Measurements from ENCODE around the gene ESPNL.

ESPNL gene

DNA sequence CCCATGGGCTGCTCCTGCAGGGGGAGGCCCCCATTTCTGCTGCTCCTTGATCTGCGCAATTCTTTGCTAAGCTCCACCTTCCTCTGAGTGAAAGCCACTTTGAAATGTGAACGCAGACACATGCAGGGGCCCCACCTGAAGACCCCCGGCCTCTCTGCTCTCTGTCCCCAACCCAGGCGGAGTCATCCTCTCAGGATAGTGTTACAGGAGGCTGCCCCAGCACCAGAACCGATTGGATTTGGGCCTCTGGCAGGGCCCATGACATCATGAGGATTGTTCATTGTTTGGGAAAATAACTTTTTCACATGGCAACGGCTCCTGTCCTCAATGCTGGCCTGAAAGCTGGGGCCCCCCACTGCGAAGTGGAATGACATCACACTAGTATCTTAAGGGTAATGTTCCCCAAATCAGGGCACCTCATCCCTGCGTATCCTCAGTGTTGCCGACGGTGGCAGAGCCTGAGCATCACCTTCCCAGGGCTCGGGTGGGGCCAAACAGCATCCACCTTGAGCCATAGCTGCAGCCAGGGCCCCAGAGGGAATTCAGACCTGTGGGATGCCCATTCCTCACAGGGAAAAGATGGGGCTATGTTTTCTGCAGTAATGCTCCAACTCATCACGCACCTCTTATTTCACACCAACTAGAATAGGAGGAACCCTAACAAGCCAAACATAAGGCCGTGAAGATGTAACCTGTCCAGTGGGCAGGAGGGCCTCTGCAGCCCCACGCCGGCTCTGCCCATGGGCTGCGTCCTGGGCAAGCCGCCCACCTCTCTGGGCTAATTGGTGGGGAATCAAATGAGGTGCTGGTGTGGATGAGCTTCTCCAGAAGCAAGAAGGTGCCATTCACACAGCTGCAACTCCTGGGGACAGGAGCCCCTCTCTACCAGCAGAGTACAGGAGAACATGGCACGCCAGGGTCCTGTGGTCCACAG, 55.9 kb downstream of the ESPNL start:
- Histone ChIP-seq H3K27me3 (ENCODE audit: control insufficient read depth, insufficient read depth, low read length) (no peaks in the 10 kb centered on the region), H3K4me1 (ENCODE audit: control insufficient read depth, insufficient read depth, low read length) (peaks cover 32% of the 10 kb centered on the region), H3K4me2 (ENCODE audit: low read length) (no peak overlapping the region), H3K4me3 (ENCODE audit: low read length) (no peak overlapping the region), H3K36me3 (ENCODE audit: insufficient read depth, low read length) (no peaks in the 10 kb centered on the region), H3K9ac (ENCODE audit: low read depth, low read length) (peak overlapping the region; percentile 62), H3K9me3 (replicated peaks; ENCODE audit: low read length) (no peaks in the 10 kb centered on the region)

DNA sequence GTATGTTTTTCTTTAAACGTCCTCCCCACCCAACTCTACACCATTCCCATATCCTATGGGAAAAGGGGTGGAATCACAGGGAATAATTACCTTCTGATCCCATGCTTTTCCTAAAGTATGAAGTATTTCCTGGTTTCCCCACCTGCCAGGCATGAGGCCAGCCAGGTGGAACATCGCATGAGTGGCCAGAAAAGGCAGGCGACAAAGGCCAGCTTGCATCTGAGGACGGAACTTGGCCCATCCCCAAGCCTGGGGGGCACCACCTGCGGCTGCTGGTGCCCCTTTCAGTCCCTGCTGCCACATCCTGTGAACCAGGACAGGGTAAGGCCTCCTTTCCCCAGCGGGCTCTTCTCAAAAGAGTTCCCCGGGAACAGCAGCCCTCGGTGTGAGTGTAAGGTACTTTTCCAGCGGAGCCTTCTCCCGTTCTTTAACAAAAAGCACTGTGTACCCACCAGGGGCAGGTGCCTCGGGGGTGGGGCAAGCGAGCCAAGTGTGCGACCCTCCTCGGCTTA, 57.4 kb downstream of the ESPNL start:
- H3K36me3 ChIP-seq (ENCODE audit: insufficient read depth, low read length): no peaks in the 10 kb centered on the region
- no peak overlapping the region for H3K4me3 ChIP-seq (ENCODE audit: low read length)
- H3K4me1 ChIP-seq (ENCODE audit: control insufficient read depth, insufficient read depth, low read length): peaks cover 32% of the 10 kb centered on the region
- no peaks in the 10 kb centered on the region for H3K27me3 ChIP-seq (ENCODE audit: control insufficient read depth, insufficient read depth, low read length)
- no peak overlapping the region for H3K4me2 ChIP-seq (ENCODE audit: low read length)
- no peaks in the 10 kb centered on the region for H3K9me3 ChIP-seq (replicated peaks; ENCODE audit: low read length)
- H3K9ac ChIP-seq (ENCODE audit: low read depth, low read length): no peak overlapping the region

DNA sequence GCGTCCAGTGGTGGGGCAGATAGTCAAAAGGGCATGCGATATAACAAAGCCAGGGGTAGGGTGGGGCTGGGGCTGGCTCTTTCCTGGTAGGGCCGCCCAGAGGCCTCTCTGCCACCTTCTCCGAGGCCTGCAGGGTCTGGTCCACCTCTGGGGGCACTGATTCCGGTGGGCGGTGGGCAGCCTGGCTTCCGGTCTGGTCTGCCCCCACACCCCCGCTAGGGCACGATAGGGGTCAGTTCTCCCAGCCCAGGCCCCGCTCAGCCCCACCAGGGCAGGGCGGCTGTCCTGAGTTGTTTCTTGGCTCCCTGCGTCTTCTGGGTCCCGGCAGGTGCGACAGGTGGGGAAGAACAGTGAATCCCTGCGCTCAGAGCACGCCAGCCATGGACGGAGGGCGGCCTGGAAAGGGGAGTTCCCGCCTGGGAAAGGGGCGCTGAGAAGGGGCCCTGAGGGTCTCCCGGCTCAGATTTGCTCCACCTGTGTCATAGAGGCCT, 57.9 kb downstream of the ESPNL start:
- Histone ChIP-seq H3K9ac (ENCODE audit: low read depth, low read length) (no peak overlapping the region), H3K9me3 (replicated peaks; ENCODE audit: low read length) (no peaks in the 10 kb centered on the region), H3K4me2 (ENCODE audit: low read length) (no peak overlapping the region), H3K4me1 (ENCODE audit: control insufficient read depth, insufficient read depth, low read length) (peaks cover 32% of the 10 kb centered on the region), H3K4me3 (ENCODE audit: low read length) (no peak overlapping the region), H3K27me3 (ENCODE audit: control insufficient read depth, insufficient read depth, low read length) (no peaks in the 10 kb centered on the region), H3K36me3 (ENCODE audit: insufficient read depth, low read length) (no peaks in the 10 kb centered on the region)

DNA sequence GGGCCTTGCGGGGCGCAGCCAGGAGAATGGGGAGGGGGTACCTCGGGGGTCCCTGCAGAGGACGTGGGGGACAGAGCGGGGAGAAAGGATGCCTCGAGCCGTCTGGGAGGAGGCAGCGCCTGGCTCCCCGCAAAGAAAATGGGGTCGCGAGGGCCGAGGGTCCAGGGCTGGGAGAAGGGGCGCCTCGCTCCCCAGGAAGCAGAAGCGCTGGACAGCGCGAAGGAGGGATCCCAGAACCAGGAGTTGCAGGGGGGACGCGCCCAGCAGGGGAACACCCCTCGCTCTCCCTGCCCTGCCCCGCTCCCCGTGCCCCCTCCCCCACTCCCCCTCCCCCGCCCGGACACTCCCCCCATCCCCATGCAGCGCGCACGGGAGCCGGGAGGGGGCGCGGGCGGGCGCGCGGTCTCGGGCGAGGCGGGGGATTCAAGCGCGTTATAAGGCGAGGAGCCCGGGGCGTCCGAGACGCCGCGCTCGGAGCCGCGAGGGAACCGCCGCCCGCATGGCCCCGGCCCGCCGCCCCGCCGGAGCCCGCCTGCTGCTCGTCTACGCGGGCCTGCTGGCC, 58.5 kb downstream of the ESPNL start, which contains the start of gene ERFE:
Gene ERFE (plus strand): TSS at position 462 of the 562 bp plus-strand sequence. CDS start 38 bp downstream, at position 500.
- H3K36me3 ChIP-seq (ENCODE audit: insufficient read depth, low read length): no peaks in the 10 kb centered on the region
- peak within 1 kb of the TSS; percentile 84 for H3K4me2 ChIP-seq (ENCODE audit: low read length)
- no peaks in the 10 kb centered on the region for H3K9me3 ChIP-seq (replicated peaks; ENCODE audit: low read length)
- H3K9ac ChIP-seq (ENCODE audit: low read depth, low read length): peak within 1 kb of the TSS; percentile 82
- no peaks in the 10 kb centered on the region for H3K27me3 ChIP-seq (ENCODE audit: control insufficient read depth, insufficient read depth, low read length)
- H3K4me1 ChIP-seq (ENCODE audit: control insufficient read depth, insufficient read depth, low read length): peaks cover 32% of the 10 kb centered on the region
- peak within 1 kb of the TSS; percentile 70 for H3K4me3 ChIP-seq (ENCODE audit: low read length)

DNA sequence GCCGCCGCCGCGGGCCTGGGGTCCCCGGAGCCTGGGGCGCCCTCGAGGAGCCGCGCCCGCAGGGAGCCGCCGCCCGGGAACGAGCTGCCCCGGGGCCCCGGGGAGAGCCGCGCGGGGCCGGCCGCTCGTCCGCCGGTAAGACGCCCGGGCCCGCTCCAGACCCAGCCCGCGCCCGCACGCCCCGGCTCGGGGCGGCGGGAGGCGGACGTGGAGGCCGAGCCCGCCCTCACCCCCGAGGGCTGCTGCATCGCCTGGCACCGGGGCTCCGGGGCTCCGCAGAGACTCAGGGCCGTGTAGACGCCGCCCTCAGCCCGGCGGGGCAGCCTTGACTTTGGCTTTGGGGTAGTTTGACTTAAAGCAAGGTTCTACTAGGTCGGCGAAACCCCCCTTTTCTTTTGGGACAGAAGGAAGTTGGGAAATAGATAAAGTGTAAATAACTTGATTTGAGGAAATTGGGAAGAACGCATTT, 59.0 kb downstream of the ESPNL start:
- peak overlapping the region; percentile 82 for H3K9ac ChIP-seq (ENCODE audit: low read depth, low read length)
- H3K27me3 ChIP-seq (ENCODE audit: control insufficient read depth, insufficient read depth, low read length): no peaks in the 10 kb centered on the region
- peak overlapping the region; percentile 70 for H3K4me3 ChIP-seq (ENCODE audit: low read length)

DNA sequence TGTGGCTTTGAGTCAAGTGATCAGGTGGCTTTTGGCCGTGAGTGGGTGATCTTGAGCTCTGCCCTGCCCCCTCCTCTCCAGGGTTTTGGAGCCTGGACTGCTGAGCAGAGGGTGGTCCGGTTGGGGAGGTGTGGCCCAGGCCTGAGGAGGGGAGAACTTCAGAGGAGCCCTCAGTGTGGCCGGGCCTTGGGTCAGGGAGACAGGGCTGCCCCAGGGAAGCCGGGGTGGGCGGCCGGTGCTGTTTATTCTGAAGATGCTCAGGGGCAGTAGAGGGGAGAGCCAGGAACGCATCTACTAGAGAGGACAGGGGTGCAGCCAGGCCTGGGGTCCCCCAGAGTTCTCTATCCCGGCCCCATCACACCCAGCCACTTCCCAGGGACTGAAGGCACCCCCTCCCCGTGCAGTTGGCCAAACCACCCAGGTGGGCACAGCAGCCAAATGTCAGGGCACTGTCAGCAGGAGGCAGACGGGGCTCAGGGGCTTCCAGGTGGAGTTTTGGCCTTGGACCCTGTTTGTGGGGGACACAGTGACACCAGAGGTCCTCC, 59.6 kb downstream of the ESPNL start:
- peak overlapping the region; percentile 70 for H3K4me3 ChIP-seq (ENCODE audit: low read length)
- peaks cover 32% of the 10 kb centered on the region for H3K4me1 ChIP-seq (ENCODE audit: control insufficient read depth, insufficient read depth, low read length)
- no peaks in the 10 kb centered on the region for H3K36me3 ChIP-seq (ENCODE audit: insufficient read depth, low read length)
- no peaks in the 10 kb centered on the region for H3K9me3 ChIP-seq (replicated peaks; ENCODE audit: low read length)
- peak overlapping the region; percentile 84 for H3K4me2 ChIP-seq (ENCODE audit: low read length)
- peak overlapping the region; percentile 82 for H3K9ac ChIP-seq (ENCODE audit: low read depth, low read length)
- H3K27me3 ChIP-seq (ENCODE audit: control insufficient read depth, insufficient read depth, low read length): no peaks in the 10 kb centered on the region

More for the DNA sequence above, 59.0 kb downstream of the ESPNL start:
- H3K36me3 ChIP-seq (ENCODE audit: insufficient read depth, low read length): no peaks in the 10 kb centered on the region
- no peaks in the 10 kb centered on the region for H3K9me3 ChIP-seq (replicated peaks; ENCODE audit: low read length)
- peaks cover 32% of the 10 kb centered on the region for H3K4me1 ChIP-seq (ENCODE audit: control insufficient read depth, insufficient read depth, low read length)
- H3K4me2 ChIP-seq (ENCODE audit: low read length): peak overlapping the region; percentile 84

DNA sequence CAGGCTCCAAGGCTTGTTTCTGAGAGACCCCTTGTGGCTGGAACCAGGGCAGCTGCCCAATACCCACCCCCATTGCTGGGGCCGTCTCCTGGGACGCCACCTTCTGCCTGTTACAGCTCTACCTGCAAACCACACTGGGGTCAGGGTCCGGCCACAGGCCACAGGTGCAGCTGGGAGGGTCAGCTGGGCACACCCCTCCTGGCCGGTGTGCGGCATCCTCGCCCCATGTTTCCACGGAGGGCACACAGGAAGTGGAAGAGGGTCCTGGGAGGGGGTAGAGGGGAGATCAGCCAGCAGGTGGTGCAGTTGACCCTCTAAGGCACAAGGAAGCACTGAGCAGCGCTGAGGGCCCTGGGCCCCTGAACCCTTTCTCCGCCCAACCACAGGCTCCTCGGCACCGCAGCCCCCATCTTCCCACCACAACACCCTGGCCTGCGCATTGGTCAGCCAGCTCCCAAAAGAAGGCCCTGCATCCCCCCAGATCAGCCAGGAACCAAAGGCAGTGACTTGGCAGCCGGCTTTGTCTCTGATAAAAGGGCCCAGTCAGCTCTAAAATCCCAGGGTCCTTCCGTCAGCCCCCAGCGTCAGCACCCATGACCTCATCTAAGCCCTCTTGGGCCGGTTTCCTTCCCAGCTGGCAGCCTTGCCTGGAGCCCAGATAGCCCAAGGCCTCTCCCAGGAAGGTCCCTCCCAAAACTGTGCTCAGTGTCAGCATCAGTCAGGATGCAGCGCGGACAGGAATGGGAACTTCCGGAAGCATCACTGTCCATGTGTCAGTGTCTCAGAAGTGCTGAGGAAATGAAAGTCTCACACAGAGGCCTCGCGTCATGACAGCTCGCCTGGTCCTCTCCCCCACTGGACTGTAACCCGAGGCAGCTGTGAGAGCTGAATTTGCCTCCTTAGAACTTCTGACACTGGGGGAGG, 60.3 kb downstream of the ESPNL start:
- peak overlapping the region; percentile 70 for H3K4me3 ChIP-seq (ENCODE audit: low read length)
- peak overlapping the region; percentile 82 for H3K9ac ChIP-seq (ENCODE audit: low read depth, low read length)
- H3K9me3 ChIP-seq (replicated peaks; ENCODE audit: low read length): no peaks in the 10 kb centered on the region
- no peaks in the 10 kb centered on the region for H3K36me3 ChIP-seq (ENCODE audit: insufficient read depth, low read length)
- H3K4me1 ChIP-seq (ENCODE audit: control insufficient read depth, insufficient read depth, low read length): peaks cover 26% of the 10 kb centered on the region
- H3K4me2 ChIP-seq (ENCODE audit: low read length): peak overlapping the region; percentile 84
- no peaks in the 10 kb centered on the region for H3K27me3 ChIP-seq (ENCODE audit: control insufficient read depth, insufficient read depth, low read length)

DNA sequence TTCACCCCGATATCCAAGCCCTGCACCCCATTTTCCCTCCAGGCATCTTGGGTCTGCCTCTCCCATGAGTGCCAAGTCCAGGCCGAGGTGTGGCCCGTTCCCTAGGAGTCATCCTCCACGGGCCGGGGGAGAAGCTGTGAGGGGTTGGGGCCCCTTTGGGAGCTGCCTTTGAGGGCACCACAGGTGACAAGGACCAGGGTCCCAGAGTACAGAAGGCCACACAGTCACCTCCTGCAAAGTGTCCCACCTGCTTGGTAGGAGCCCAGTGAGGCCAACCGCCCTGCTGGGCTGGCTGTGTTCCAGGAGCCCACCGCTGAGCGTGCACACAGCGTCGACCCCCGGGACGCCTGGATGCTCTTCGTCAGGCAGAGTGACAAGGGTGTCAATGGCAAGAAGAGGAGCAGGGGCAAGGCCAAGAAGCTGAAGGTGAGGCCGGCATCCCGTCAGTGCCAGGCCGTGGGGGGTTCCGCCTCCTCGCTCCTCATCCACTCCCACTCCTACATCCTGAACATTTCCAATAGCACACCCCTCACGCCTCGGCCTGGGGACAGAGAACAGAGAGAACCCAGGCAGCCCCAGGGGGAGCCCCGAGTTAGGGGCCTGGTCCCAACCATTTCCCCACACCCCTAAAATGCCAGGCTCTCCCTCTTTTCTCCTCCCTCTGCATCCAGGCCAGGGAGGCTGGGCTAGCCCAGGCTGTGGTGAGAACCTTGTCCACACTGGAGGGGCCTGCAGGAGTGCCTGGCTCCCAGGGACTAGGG, 61.3 kb downstream of the ESPNL start:
- Histone ChIP-seq H3K4me3 (ENCODE audit: low read length) (no peak overlapping the region), H3K4me1 (ENCODE audit: control insufficient read depth, insufficient read depth, low read length) (peaks cover 19% of the 10 kb centered on the region), H3K27me3 (ENCODE audit: control insufficient read depth, insufficient read depth, low read length) (no peaks in the 10 kb centered on the region), H3K36me3 (ENCODE audit: insufficient read depth, low read length) (no peaks in the 10 kb centered on the region), H3K4me2 (ENCODE audit: low read length) (no peak overlapping the region), H3K9me3 (replicated peaks; ENCODE audit: low read length) (no peaks in the 10 kb centered on the region), H3K9ac (ENCODE audit: low read depth, low read length) (no peak overlapping the region)

DNA sequence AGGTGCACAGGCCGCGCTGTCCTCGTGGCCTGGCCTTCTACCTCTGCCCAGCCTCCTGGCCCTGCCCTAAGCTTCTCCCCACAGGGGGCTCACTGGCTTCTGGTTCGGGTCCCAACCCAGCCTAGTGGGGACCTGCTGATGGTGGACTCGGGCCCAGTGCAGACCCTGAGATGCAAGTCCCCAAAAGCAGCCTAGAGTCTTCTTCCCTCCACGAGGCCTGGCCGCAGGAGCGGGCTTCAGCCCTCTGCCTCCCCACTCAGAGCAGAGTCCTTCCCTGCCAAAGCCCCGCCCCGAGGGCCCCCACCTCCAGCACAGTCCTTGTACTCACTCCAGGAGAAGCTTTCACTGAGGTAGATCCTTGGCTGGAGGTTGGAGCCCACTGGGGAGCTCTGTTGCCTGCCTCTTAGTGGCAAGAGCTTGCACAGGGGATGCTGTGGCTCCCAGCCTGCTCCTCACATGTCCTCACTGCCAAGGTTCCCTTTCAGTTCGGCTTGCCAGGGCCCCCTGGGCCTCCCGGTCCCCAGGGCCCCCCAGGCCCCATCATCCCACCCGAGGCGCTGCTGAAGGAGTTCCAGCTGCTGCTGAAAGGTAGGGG, 62.2 kb downstream of the ESPNL start:
- H3K4me3 ChIP-seq (ENCODE audit: low read length): no peak overlapping the region
- H3K4me1 ChIP-seq (ENCODE audit: control insufficient read depth, insufficient read depth, low read length): peaks cover 20% of the 10 kb centered on the region
- H3K27me3 ChIP-seq (ENCODE audit: control insufficient read depth, insufficient read depth, low read length): no peaks in the 10 kb centered on the region
- no peak overlapping the region for H3K9ac ChIP-seq (ENCODE audit: low read depth, low read length)
- H3K4me2 ChIP-seq (ENCODE audit: low read length): no peak overlapping the region
- H3K36me3 ChIP-seq (ENCODE audit: insufficient read depth, low read length): peaks cover 2% of the 10 kb centered on the region
- H3K9me3 ChIP-seq (replicated peaks; ENCODE audit: low read length): no peaks in the 10 kb centered on the region

Measured in skeletal muscle satellite cell (primary cell).